DOHH2 (cell line): ENCODE results near the gene COL11A2.

ENCODE experiments used
- EZH2phosphoT487 ChIP-seq: fragments of 200-600 bp; sonication (generic); IDR thresholded peaks from 2 replicates; pipeline ENCODE4 v1.6.1; 2017; ENCODE audit warnings: borderline replicate concordance, mild to moderate bottlenecking, antibody characterized with exemption, low read length, moderate library complexity, mixed read lengths
- TF ChIP-seq, protein P1 (sequence below): fragments of 200-600 bp; sonication (generic); IDR thresholded peaks from one replicate; pipeline ENCODE4 v1.5.1; 2014; ENCODE audit warnings: antibody characterized with exemption, mild to moderate bottlenecking, low read depth, low read length; ENCODE audit not compliant: poor library complexity, severe bottlenecking

DNA sequence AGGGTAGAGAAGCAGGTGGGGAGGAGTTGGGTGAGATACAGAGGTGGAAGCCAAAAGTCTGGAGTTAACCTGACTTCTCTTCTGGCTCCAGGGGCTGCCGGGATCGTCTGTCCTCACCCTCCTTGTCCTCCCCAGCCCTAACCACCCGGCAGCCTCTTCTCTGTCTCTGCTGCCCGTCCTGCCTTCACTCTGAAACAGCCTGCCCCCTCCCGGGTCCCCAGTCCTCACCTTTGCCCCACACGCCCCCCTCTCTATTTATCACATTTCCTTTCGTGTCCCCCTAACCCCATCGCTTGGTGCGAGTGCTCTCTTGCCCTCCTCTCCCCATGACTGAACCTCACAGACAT is 21.7 kb upstream of the COL11A2 start:
- TF ChIP-seq, protein P1, sequence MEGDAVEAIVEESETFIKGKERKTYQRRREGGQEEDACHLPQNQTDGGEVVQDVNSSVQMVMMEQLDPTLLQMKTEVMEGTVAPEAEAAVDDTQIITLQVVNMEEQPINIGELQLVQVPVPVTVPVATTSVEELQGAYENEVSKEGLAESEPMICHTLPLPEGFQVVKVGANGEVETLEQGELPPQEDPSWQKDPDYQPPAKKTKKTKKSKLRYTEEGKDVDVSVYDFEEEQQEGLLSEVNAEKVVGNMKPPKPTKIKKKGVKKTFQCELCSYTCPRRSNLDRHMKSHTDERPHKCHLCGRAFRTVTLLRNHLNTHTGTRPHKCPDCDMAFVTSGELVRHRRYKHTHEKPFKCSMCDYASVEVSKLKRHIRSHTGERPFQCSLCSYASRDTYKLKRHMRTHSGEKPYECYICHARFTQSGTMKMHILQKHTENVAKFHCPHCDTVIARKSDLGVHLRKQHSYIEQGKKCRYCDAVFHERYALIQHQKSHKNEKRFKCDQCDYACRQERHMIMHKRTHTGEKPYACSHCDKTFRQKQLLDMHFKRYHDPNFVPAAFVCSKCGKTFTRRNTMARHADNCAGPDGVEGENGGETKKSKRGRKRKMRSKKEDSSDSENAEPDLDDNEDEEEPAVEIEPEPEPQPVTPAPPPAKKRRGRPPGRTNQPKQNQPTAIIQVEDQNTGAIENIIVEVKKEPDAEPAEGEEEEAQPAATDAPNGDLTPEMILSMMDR = no peak
- TF ChIP-seq EZH2phosphoT487 = no peak
